ENCODE results near the gene NCAM1.

The NCAM1 gene

GRCh38 chr11:113178381-113179070 lies 217.3 kb downstream of the NCAM1 start:
- no peak for DNase-seq (ENCODE audit: extremely low read depth, low read depth)
- TF ChIP-seq, protein P1, sequence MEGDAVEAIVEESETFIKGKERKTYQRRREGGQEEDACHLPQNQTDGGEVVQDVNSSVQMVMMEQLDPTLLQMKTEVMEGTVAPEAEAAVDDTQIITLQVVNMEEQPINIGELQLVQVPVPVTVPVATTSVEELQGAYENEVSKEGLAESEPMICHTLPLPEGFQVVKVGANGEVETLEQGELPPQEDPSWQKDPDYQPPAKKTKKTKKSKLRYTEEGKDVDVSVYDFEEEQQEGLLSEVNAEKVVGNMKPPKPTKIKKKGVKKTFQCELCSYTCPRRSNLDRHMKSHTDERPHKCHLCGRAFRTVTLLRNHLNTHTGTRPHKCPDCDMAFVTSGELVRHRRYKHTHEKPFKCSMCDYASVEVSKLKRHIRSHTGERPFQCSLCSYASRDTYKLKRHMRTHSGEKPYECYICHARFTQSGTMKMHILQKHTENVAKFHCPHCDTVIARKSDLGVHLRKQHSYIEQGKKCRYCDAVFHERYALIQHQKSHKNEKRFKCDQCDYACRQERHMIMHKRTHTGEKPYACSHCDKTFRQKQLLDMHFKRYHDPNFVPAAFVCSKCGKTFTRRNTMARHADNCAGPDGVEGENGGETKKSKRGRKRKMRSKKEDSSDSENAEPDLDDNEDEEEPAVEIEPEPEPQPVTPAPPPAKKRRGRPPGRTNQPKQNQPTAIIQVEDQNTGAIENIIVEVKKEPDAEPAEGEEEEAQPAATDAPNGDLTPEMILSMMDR (IDR thresholded peaks at IDR 0.05; ENCODE audit: low read depth, low read length): no peak

GRCh38 chr11:113179181-113179704 lies 218.0 kb downstream of the NCAM1 start:
- no peak for DNase-seq (ENCODE audit: extremely low read depth, low read depth)
- TF ChIP-seq, protein P1 (IDR thresholded peaks at IDR 0.05; ENCODE audit: low read depth, low read length): no peak

DNA sequence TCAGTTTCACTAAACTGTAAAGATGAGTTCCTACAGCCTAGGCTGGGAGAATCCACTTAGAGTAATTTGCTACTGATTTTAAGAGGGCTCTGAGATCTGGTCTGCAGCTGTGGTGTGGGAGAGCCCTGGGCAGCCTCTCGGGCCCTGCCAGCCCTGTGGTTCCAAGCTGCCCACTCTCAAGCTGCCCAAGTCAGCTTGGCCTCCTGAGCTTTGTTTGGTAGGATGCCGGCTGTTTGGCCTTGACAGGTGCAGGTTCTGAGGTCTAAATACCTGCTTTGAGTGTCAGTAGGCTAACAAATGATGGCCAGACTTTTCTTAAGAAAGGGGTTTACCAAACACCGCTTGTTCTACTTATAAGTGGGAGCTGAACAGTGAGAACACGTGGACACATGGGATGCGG lies 219.9 kb downstream of the NCAM1 start:
- TF ChIP-seq, protein P1 (IDR thresholded peaks at IDR 0.05; ENCODE audit: low read depth, low read length): no peak
- no peak for DNase-seq (ENCODE audit: extremely low read depth, low read depth)

- TF ChIP-seq, protein P1 (IDR thresholded peaks at IDR 0.05; ENCODE audit: low read depth, low read length): no peak
- no peak for DNase-seq (ENCODE audit: extremely low read depth, low read depth)
Measured at GRCh38 chr11:113182288-113182687, 221.1 kb downstream of the NCAM1 start.

GRCh38 chr11:113184498-113184897 lies 223.3 kb downstream of the NCAM1 start:
- TF ChIP-seq, protein P1 (IDR thresholded peaks at IDR 0.05; ENCODE audit: low read depth, low read length): no peak
- DNase-seq (ENCODE audit: extremely low read depth, low read depth): peak; percentile 41

DNA sequence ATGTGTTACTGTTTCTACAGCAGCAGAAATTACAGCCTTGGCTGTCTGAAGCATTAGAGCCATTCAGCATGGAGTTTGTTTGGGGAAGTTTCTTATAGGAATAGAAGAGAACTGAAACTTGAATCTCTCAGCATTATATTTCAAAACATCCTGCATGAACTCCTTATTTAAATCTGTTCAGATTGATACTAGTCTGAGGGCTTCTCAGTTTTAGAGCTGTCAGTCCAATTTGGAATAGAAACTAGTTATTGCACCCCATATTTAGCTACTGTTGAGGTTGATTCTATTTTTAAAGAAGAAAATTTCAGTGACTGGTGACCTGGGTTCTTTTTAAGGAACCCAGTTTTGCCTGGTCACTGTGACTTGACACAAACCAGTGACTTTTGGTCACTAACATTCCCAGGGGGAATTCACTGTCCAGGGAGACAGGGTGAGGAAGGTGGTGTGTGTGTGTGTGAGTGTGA lies 227.2 kb downstream of the NCAM1 start:
- TF ChIP-seq, protein P1 (IDR thresholded peaks at IDR 0.05; ENCODE audit: low read depth, low read length): no peak

DNA sequence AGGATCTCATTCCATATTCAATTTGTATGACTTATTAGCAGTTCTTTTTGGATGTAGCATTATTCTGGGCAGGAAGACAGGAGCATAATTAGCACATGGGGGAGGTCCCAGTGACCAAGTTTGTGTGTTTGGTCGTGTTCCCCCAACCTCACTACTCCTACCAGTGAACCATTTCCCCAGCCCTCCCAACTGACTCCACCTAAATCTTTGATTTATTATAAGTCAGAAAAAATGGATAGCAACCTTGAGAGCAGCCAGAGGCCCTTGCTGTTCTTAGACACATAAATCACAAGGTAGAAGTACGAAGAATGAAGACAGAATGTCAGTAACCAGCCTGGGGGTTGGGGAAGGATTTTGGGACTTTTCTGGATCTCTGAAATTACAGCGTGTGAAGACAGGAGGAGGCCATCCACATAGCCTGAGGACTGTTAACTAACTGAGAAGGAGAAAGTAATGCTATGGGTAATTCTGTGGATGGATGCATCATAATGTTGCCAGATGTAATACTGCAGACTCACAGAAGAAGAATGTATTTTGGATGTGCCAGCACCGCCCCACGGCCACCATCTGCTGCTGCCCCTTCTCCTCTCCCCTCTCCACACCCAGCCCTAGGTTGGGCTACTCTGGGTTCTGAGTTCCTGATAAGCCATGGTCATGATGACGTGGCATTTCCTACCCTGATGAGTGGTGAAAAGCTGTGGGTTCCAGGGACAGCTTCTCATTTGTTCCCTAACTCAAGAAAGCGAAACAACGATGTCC lies 228.9 kb downstream of the NCAM1 start:
- peak; percentile 70 for DNase-seq (ENCODE audit: extremely low read depth, low read depth)
- TF ChIP-seq, protein P1 (IDR thresholded peaks at IDR 0.05; ENCODE audit: low read depth, low read length): no peak; the same call in 1 of the 2 replicates

More for the DNA sequence above, 227.2 kb downstream of the NCAM1 start:
- DNase-seq (ENCODE audit: extremely low read depth, low read depth): no peak
